ENCODE results near the gene RACK1.
"Not testable (repeated sequence)": the region's sequence is repeated elsewhere in the genome, so short reads cannot be mapped to it uniquely, and the experiment has no call there.

The RACK1 gene

GRCh38 chr5:181233088-181233800 lies 10.5 kb downstream of the RACK1 start:
- no peak for DNase-seq

- no peak for DNase-seq
Measured at GRCh38 chr5:181232593-181232992, 11.1 kb downstream of the RACK1 start.

- DNase-seq, result no peak
Measured at GRCh38 chr5:181231432-181231831, 12.3 kb downstream of the RACK1 start.

- no peak for DNase-seq
Measured at GRCh38 chr5:181230551-181230950, 13.2 kb downstream of the RACK1 start.

- DNase-seq, result no peak
Measured at GRCh38 chr5:181229996-181230395, 13.7 kb downstream of the RACK1 start.

- peak; percentile 68 for DNase-seq
Measured at GRCh38 chr5:181224390-181225229, 19.1 kb downstream of the RACK1 start.

- DNase-seq, result peak; percentile 51
Measured at GRCh38 chr5:181223729-181224389, 19.8 kb downstream of the RACK1 start.

GRCh38 chr5:181223058-181223728 lies 20.5 kb downstream of the RACK1 start, which contains the start of gene TRIM41:
Gene TRIM41 (plus strand): TSS chr5:181223281. CDS start chr5:181224000, 719 bp downstream.
- DNase-seq, result peak; percentile 98

GRCh38 chr5:181222630-181223057 lies 21.1 kb downstream of the RACK1 start:
- peak; percentile 62 for DNase-seq

- peak; percentile 95 for DNase-seq
Measured at GRCh38 chr5:181221792-181222629, 21.7 kb downstream of the RACK1 start.

- DNase-seq, result no peak
Measured at GRCh38 chr5:181221105-181221791, 22.5 kb downstream of the RACK1 start.

- DNase-seq, result no peak
Measured at GRCh38 chr5:181220178-181220515, 23.6 kb downstream of the RACK1 start.

GRCh38 chr5:181219262-181220177 lies 24.2 kb downstream of the RACK1 start:
- no peak for DNase-seq

- DNase-seq, result no peak
Measured at GRCh38 chr5:181218795-181219124, 24.9 kb downstream of the RACK1 start.

GRCh38 chr5:181217803-181218062 lies 26.0 kb downstream of the RACK1 start:
- DNase-seq, result no peak

GRCh38 chr5:181217111-181217802 lies 26.4 kb downstream of the RACK1 start:
- peak; percentile 76 for DNase-seq

- DNase-seq, result peak; percentile 52
Measured at GRCh38 chr5:181215997-181216989, 27.4 kb downstream of the RACK1 start.

- not testable (repeated sequence) for DNase-seq
Measured at GRCh38 chr5:181214249-181214648, 29.5 kb downstream of the RACK1 start.

GRCh38 chr5:181212934-181213333 lies 30.8 kb downstream of the RACK1 start:
- DNase-seq, result no peak
